WTC11 (cell line): ENCODE results near the gene MAGI2. TPM values are rescaled to one million over a fixed set of nuclear protein-coding genes. Genes with fewer than 3 reads are reported as not detected.

Source experiments
- ATAC-seq: fragments of 200-7000 bp; cut with Tn5 transposase; 2 replicates; pipeline ENCODE4 v1.10.0; 2021; ENCODE audit warnings: mild to moderate bottlenecking, moderate library complexity
- CTCF ChIA-PET: fragments of 300-600 bp; sonication (Branson Sonifier 250); formaldehyde crosslinking; loops from one replicate; lab custom pipeline; 2021; ENCODE audit warnings: antibody characterized with exemption; lab: Charles Lee
- POLR2A ChIA-PET: fragments of 350-600 bp; sonication (Branson Sonifier 250); formaldehyde crosslinking; loops from one replicate; lab custom pipeline; 2021; ENCODE audit warnings: antibody characterized with exemption; lab: Charles Lee
- DNase-seq: peaks from one replicate; pipeline ENCODE4 v3.0.0; 2021; ENCODE audit warnings: low spot score
- H3K27ac Mint-ChIP-seq: 2 replicates; pipeline ENCODE4 v1.8.0; 2021; ENCODE audit warnings: mixed read lengths
- H3K27me3 Mint-ChIP-seq: 2 replicates; pipeline ENCODE4 v1.8.0; 2021; ENCODE audit warnings: low read depth, mild to moderate bottlenecking, moderate library complexity, mixed read lengths
- H3K36me3 Mint-ChIP-seq: 2 replicates; pipeline ENCODE4 v1.8.0; 2021; ENCODE audit warnings: mixed read lengths
- H3K4me1 Mint-ChIP-seq: 2 replicates; pipeline ENCODE4 v1.8.0; 2022; ENCODE audit warnings: mixed read lengths
- H3K4me3 Mint-ChIP-seq: 2 replicates; pipeline ENCODE4 v1.8.0; 2021; ENCODE audit warnings: mild to moderate bottlenecking, moderate library complexity, mixed read lengths
- H3K9me3 Mint-ChIP-seq: 2 replicates; pipeline ENCODE4 v1.8.0; 2021; ENCODE audit warnings: mixed read lengths
- CDX4 ChIP-seq: fragments of 250-450 bp; sonication (Bioruptor Pico); IDR thresholded peaks from 2 replicates; pipeline ENCODE4 v1.9.0; 2021; ENCODE audit warnings: moderate library complexity, mild to moderate bottlenecking, inconsistent platforms, borderline replicate concordance
- ERG ChIP-seq: fragments of 250-450 bp; sonication (Bioruptor Pico); IDR thresholded peaks from 2 replicates; pipeline ENCODE4 v1.8.0; 2021; ENCODE audit warnings: mild to moderate bottlenecking
- ETV6 ChIP-seq: sonication (generic); formaldehyde crosslinking; IDR thresholded peaks from 2 replicates; pipeline ENCODE4 v1.8.1; 2022; ENCODE audit warnings: mild to moderate bottlenecking, missing genetic modification reagents
- FOXJ3 ChIP-seq: sonication (generic); formaldehyde crosslinking; IDR thresholded peaks from 2 replicates; pipeline ENCODE4 v1.9.0; 2021; ENCODE audit warnings: missing genetic modification reagents, mild to moderate bottlenecking, borderline replicate concordance
- HMGA2 ChIP-seq: fragments of 250-450 bp; sonication (Bioruptor Pico); IDR thresholded peaks from 2 replicates; pipeline ENCODE4 v1.4.0; 2021; ENCODE audit warnings: mild to moderate bottlenecking, moderate library complexity
- JUN ChIP-seq: sonication (generic); formaldehyde crosslinking; IDR thresholded peaks from 2 replicates; pipeline ENCODE4 v1.8.0; 2023; ENCODE audit warnings: mild to moderate bottlenecking, missing genetic modification reagents
- MAX ChIP-seq: sonication (generic); formaldehyde crosslinking; IDR thresholded peaks from 2 replicates; pipeline ENCODE4 v1.8.0; 2022; ENCODE audit warnings: mild to moderate bottlenecking, missing genetic modification reagents
- MLX ChIP-seq: sonication (generic); formaldehyde crosslinking; IDR thresholded peaks from 2 replicates; pipeline ENCODE4 v1.8.1; 2023; ENCODE audit warnings: mild to moderate bottlenecking, missing genetic modification reagents, moderate library complexity
- NR1H2 ChIP-seq: sonication (generic); formaldehyde crosslinking; IDR thresholded peaks from 2 replicates; pipeline ENCODE4 v1.9.0; 2021; ENCODE audit warnings: mild to moderate bottlenecking, moderate library complexity, missing genetic modification reagents
- SOX15 ChIP-seq: fragments of 250-450 bp; sonication (Bioruptor Pico); IDR thresholded peaks from 2 replicates; pipeline ENCODE4 v1.9.0; 2021; ENCODE audit warnings: mild to moderate bottlenecking
- SP1 ChIP-seq: sonication (generic); formaldehyde crosslinking; conservative IDR thresholded peaks from 2 replicates; pipeline ENCODE4 v1.8.1; 2022; ENCODE audit warnings: missing genetic modification reagents
- TEAD1 ChIP-seq: sonication (generic); formaldehyde crosslinking; IDR thresholded peaks from 2 replicates; pipeline ENCODE4 v1.8.0; 2022; ENCODE audit warnings: mild to moderate bottlenecking, missing genetic modification reagents
- USF1 ChIP-seq: sonication (generic); formaldehyde crosslinking; IDR thresholded peaks from 2 replicates; pipeline ENCODE4 v1.8.0; 2022; ENCODE audit warnings: mild to moderate bottlenecking, missing genetic modification reagents
- ZBTB21 ChIP-seq: sonication (generic); formaldehyde crosslinking; IDR thresholded peaks from 2 replicates; pipeline ENCODE4 v1.8.1; 2023; ENCODE audit warnings: mild to moderate bottlenecking, missing genetic modification reagents, borderline replicate concordance
- ZNF121 ChIP-seq: sonication (generic); formaldehyde crosslinking; IDR thresholded peaks from 2 replicates; pipeline ENCODE4 v1.8.0; 2023; ENCODE audit warnings: missing genetic modification reagents
- ZNF317 ChIP-seq: sonication (generic); formaldehyde crosslinking; IDR thresholded peaks from 2 replicates; pipeline ENCODE4 v1.8.1; 2023; ENCODE audit warnings: low read depth, mild to moderate bottlenecking, moderate library complexity, missing genetic modification reagents, borderline replicate concordance
- total RNA-seq: library from RNA; stranded (reverse); gene quantifications from 3 replicates; pipeline ENCODE4 v1.2.3, GENCODE V29; 2021
- TF ChIP-seq, protein P1 (sequence below): fragments of 250-450 bp; sonication (Bioruptor Pico); IDR thresholded peaks from 2 replicates; pipeline ENCODE4 v1.9.0; 2021; ENCODE audit warnings: mild to moderate bottlenecking, borderline replicate concordance
- TF ChIP-seq, protein P2 (sequence below): sonication (generic); formaldehyde crosslinking; IDR thresholded peaks from 2 replicates; pipeline ENCODE4 v1.8.0; 2022; ENCODE audit warnings: mild to moderate bottlenecking, missing genetic modification reagents
- TF ChIP-seq, protein P3 (sequence below): sonication (generic); formaldehyde crosslinking; IDR thresholded peaks from 2 replicates; pipeline ENCODE4 v1.8.1; 2023; ENCODE audit warnings: mild to moderate bottlenecking, missing genetic modification reagents, moderate library complexity
- TF ChIP-seq, protein P4 (sequence below): sonication (generic); formaldehyde crosslinking; IDR thresholded peaks from 2 replicates; pipeline ENCODE4 v1.8.1; 2023; ENCODE audit warnings: mild to moderate bottlenecking, missing genetic modification reagents
- TF ChIP-seq, protein P5 (sequence below): sonication (generic); formaldehyde crosslinking; conservative IDR thresholded peaks from 2 replicates; pipeline ENCODE4 v1.8.1; 2022; ENCODE audit warnings: mild to moderate bottlenecking, missing genetic modification reagents
- TF ChIP-seq, protein P6 (sequence below): sonication (generic); formaldehyde crosslinking; IDR thresholded peaks from 2 replicates; pipeline ENCODE4 v1.8.1; 2022; ENCODE audit warnings: missing genetic modification reagents, borderline replicate concordance

MAGI2 gene
- total RNA-seq, 1 experiment from 2014 or later, result 26.6 TPM

DNA sequence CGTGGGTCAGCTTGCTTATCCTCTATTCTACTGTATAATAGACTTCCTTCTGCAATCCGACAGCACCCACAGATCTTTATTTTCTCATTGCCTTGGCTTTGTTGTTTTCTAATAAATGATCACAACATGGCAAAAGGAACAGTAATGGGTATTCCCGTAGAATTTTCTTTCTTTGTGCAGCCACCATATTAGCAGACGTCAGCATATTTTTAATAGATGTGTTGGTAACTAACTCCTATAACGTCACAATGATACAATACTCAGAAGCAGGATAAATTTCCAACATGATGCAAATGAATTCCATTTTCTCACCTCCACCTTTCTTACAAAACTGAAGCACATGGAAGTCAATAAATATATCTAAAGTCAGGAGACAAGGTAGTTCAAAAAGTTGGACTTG, 617.6 kb downstream of the MAGI2 start:
- H3K9me3 Mint-ChIP-seq, result peaks cover 27% of the 10 kb centered on the region
- TF ChIP-seq, protein P1, sequence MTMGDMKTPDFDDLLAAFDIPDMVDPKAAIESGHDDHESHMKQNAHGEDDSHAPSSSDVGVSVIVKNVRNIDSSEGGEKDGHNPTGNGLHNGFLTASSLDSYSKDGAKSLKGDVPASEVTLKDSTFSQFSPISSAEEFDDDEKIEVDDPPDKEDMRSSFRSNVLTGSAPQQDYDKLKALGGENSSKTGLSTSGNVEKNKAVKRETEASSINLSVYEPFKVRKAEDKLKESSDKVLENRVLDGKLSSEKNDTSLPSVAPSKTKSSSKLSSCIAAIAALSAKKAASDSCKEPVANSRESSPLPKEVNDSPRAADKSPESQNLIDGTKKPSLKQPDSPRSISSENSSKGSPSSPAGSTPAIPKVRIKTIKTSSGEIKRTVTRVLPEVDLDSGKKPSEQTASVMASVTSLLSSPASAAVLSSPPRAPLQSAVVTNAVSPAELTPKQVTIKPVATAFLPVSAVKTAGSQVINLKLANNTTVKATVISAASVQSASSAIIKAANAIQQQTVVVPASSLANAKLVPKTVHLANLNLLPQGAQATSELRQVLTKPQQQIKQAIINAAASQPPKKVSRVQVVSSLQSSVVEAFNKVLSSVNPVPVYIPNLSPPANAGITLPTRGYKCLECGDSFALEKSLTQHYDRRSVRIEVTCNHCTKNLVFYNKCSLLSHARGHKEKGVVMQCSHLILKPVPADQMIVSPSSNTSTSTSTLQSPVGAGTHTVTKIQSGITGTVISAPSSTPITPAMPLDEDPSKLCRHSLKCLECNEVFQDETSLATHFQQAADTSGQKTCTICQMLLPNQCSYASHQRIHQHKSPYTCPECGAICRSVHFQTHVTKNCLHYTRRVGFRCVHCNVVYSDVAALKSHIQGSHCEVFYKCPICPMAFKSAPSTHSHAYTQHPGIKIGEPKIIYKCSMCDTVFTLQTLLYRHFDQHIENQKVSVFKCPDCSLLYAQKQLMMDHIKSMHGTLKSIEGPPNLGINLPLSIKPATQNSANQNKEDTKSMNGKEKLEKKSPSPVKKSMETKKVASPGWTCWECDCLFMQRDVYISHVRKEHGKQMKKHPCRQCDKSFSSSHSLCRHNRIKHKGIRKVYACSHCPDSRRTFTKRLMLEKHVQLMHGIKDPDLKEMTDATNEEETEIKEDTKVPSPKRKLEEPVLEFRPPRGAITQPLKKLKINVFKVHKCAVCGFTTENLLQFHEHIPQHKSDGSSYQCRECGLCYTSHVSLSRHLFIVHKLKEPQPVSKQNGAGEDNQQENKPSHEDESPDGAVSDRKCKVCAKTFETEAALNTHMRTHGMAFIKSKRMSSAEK (CRISPR knock-in tag), result no peak
- TF ChIP-seq SP1, result no peak
- TF ChIP-seq USF1 (CRISPR knock-in tag), result no peak
- TF ChIP-seq, protein P2, sequence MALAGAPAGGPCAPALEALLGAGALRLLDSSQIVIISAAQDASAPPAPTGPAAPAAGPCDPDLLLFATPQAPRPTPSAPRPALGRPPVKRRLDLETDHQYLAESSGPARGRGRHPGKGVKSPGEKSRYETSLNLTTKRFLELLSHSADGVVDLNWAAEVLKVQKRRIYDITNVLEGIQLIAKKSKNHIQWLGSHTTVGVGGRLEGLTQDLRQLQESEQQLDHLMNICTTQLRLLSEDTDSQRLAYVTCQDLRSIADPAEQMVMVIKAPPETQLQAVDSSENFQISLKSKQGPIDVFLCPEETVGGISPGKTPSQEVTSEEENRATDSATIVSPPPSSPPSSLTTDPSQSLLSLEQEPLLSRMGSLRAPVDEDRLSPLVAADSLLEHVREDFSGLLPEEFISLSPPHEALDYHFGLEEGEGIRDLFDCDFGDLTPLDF (CRISPR knock-in tag), result no peak
- no peak for TF ChIP-seq NR1H2 (CRISPR knock-in tag)
- no peak for TF ChIP-seq ZNF121 (CRISPR knock-in tag)
- no peak for TF ChIP-seq ZBTB21 (CRISPR knock-in tag)
- no peak for TF ChIP-seq FOXJ3 (CRISPR knock-in tag)
- TF ChIP-seq ERG, result no peak
- TF ChIP-seq, protein P3, sequence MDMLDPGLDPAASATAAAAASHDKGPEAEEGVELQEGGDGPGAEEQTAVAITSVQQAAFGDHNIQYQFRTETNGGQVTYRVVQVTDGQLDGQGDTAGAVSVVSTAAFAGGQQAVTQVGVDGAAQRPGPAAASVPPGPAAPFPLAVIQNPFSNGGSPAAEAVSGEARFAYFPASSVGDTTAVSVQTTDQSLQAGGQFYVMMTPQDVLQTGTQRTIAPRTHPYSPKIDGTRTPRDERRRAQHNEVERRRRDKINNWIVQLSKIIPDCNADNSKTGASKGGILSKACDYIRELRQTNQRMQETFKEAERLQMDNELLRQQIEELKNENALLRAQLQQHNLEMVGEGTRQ (CRISPR knock-in tag), result no peak
- no peak for TF ChIP-seq ZNF317 (CRISPR knock-in tag)
- TF ChIP-seq JUN (CRISPR knock-in tag), result no peak
- no peak for TF ChIP-seq MAX
- no peak for TF ChIP-seq SOX15 (CRISPR knock-in tag)
- TF ChIP-seq, protein P4, sequence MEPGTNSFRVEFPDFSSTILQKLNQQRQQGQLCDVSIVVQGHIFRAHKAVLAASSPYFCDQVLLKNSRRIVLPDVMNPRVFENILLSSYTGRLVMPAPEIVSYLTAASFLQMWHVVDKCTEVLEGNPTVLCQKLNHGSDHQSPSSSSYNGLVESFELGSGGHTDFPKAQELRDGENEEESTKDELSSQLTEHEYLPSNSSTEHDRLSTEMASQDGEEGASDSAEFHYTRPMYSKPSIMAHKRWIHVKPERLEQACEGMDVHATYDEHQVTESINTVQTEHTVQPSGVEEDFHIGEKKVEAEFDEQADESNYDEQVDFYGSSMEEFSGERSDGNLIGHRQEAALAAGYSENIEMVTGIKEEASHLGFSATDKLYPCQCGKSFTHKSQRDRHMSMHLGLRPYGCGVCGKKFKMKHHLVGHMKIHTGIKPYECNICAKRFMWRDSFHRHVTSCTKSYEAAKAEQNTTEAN (CRISPR knock-in tag), result no peak
- no peaks in the 10 kb centered on the region for H3K27me3 Mint-ChIP-seq
- ChIA-PET POLR2A (no interaction called here), CTCF (no interaction called here)
- ATAC-seq (no peak), DNase-seq (no peak)
- H3K36me3 Mint-ChIP-seq, result peaks cover 10% of the 10 kb centered on the region; the same call in 1 of the 2 replicates
- no peak overlapping the region for H3K27ac Mint-ChIP-seq
- peaks cover 3% of the 10 kb centered on the region; the same call in 1 of the 2 replicates for H3K4me1 Mint-ChIP-seq
- no peak overlapping the region for H3K4me3 Mint-ChIP-seq

GRCh38 chr7:78828317-78828716, 625.1 kb downstream of the MAGI2 start:
- Mint-ChIP-seq H3K9me3 (peaks cover 12% of the 10 kb centered on the region), H3K4me3 (no peak overlapping the region), H3K4me1 (peaks cover 4% of the 10 kb centered on the region; the same call in 1 of the 2 replicates), H3K36me3 (peaks cover 7% of the 10 kb centered on the region; the same call in 1 of the 2 replicates), H3K27ac (no peak overlapping the region), H3K27me3 (no peaks in the 10 kb centered on the region)
- DNase-seq (no peak), ATAC-seq (no peak)
- CTCF ChIA-PET, result no interaction called here
- TF ChIP-seq, protein P5, sequence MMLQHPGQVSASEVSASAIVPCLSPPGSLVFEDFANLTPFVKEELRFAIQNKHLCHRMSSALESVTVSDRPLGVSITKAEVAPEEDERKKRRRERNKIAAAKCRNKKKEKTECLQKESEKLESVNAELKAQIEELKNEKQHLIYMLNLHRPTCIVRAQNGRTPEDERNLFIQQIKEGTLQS (CRISPR knock-in tag), result no peak
- TF ChIP-seq CDX4 (CRISPR knock-in tag), result no peak
- TF ChIP-seq MLX (CRISPR knock-in tag), result no peak
- no peak for TF ChIP-seq TEAD1 (CRISPR knock-in tag)
- TF ChIP-seq, protein P6, sequence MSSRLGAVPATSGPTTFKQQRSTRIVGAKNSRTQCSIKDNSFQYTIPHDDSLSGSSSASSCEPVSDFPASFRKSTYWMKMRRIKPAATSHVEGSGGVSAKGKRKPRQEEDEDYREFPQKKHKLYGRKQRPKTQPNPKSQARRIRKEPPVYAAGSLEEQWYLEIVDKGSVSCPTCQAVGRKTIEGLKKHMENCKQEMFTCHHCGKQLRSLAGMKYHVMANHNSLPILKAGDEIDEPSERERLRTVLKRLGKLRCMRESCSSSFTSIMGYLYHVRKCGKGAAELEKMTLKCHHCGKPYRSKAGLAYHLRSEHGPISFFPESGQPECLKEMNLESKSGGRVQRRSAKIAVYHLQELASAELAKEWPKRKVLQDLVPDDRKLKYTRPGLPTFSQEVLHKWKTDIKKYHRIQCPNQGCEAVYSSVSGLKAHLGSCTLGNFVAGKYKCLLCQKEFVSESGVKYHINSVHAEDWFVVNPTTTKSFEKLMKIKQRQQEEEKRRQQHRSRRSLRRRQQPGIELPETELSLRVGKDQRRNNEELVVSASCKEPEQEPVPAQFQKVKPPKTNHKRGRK (CRISPR knock-in tag), result no peak
- no peak for TF ChIP-seq HMGA2 (CRISPR knock-in tag)
- TF ChIP-seq ETV6 (CRISPR knock-in tag), result no peak
- TF ChIP-seq ZNF121 (CRISPR knock-in tag), result no peak
- POLR2A ChIA-PET, result no interaction called here
